Uterus (tissue), 4 donors: ENCODE measurements around the gene GLIS1. TPM values are rescaled to one million over a fixed set of nuclear protein-coding genes. Genes with fewer than 3 reads are reported as not detected.
A peak's percentile ranks its signal among the peaks of the same experiment; 100 is the strongest.

ENCODE experiments used
- DNase-seq, 2 donors: peaks; one replicate each; pipeline ENCODE4 v3.0.0-alpha.2; 2019 to 2020
- H3K27ac ChIP-seq, 2 donors: fragments of 200-600 bp; sonication (generic); 1 replicate in 1 of 2; 2 replicates in 1 of 2; pipeline ENCODE4 v1.5.1; 2016 to 2018
- H3K27me3 ChIP-seq, 2 donors: fragments of 200-600 bp; sonication (generic); one replicate each; pipeline ENCODE4 v1.5.1; 2018 to 2019; ENCODE audit warnings: control low read depth in 1 of 2
- H3K36me3 ChIP-seq, 2 donors: fragments of 200-600 bp; sonication (generic); one replicate each; pipeline ENCODE4 v1.5.1; 2019; ENCODE audit warnings: control low read depth in 1 of 2
- H3K4me1 ChIP-seq, 2 donors: fragments of 200-600 bp; sonication (generic); one replicate each; pipeline ENCODE4 v1.5.1; 2018 to 2019; ENCODE audit warnings: control low read depth in 1 of 2
- H3K4me3 ChIP-seq, 2 donors: fragments of 200-600 bp; sonication (generic); 1 replicate in 1 of 2; 2 replicates in 1 of 2; pipeline ENCODE4 v1.5.1; 2018 to 2019; ENCODE audit warnings: mild to moderate bottlenecking in 1 of 2
- H3K9me3 ChIP-seq, 2 donors: fragments of 200-600 bp; sonication (generic); one replicate each; pipeline ENCODE4 v1.5.1; 2019; ENCODE audit warnings: control low read depth in 1 of 2
- POLR2A ChIP-seq, 2 donors: fragments of 450-650 bp; IDR thresholded peaks; one replicate each; pipeline ENCODE4 v1.6.1; 2016; ENCODE audit warnings: antibody characterized with exemption in 2 of 2, mild to moderate bottlenecking in 1 of 2, moderate library complexity in 1 of 2
- intact Hi-C: fragments of 100-400 bp; cut with DNase I; formaldehyde crosslinking; loops from one replicate; pipeline ENCODE4 v1.15.1; 2023; ENCODE audit warnings: low total_unique reads
- total RNA-seq, 4 donors: library from RNA; depleted of rRNA in 3 of 4; stranded (reverse); fragments of >200 nt in 3 of 4; gene quantifications; one replicate each; pipeline versions ENCODE4 v1.1.0 to v1.2.4, GENCODE V29; 2014 to 2023
- TF ChIP-seq, protein P1 (sequence below), 4 experiments: fragments of 200-600 bp in 2 of 4; fragments of 450-650 bp in 2 of 4; sonication (generic) in 2 of 4; IDR thresholded peaks; one replicate each; pipeline ENCODE4 v1.5.1; 2016 to 2019; ENCODE audit warnings: antibody characterized with exemption in 4 of 4, mild to moderate bottlenecking in 2 of 4, moderate library complexity in 1 of 4
- donor health status: DM: yes; HTN: yes; CAD: no.

GLIS1 gene
- total RNA-seq, 4 donors from 2014 or later = 0.21 to 1.0 TPM; not detected in 2

DNA sequence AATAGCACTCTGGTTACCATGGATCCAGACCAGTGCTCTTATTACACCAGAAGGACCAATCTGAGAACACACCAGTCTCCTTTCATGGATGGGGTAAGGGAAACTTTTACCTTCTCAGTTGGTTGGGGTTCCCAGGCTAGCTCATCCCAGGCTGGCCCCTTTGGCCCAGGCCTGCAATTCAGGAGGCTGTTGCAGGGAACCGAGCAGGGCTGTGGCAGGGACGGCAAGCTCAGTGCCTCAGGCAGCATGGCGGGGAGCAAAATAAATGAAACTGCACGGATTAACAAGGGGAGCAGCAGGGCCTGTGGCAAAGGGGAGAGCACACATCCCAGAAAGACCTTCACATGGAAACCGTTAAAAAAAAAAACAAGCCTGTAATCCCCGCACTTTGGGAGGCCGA, 222.8 kb downstream of the GLIS1 start:
- Histone ChIP-seq H3K27me3 (no peaks in the 10 kb centered on the region), H3K36me3 (no peaks in the 10 kb centered on the region), H3K4me3 (no peak overlapping the region), H3K4me1 (peaks cover 5 to 7% of the 10 kb centered on the region in 2 donors), H3K27ac (no peak overlapping the region), H3K9me3 (no peaks in the 10 kb centered on the region)
- no peak for TF ChIP-seq POLR2A (IDR thresholded peaks at IDR 0.05)
- TF ChIP-seq, protein P1, sequence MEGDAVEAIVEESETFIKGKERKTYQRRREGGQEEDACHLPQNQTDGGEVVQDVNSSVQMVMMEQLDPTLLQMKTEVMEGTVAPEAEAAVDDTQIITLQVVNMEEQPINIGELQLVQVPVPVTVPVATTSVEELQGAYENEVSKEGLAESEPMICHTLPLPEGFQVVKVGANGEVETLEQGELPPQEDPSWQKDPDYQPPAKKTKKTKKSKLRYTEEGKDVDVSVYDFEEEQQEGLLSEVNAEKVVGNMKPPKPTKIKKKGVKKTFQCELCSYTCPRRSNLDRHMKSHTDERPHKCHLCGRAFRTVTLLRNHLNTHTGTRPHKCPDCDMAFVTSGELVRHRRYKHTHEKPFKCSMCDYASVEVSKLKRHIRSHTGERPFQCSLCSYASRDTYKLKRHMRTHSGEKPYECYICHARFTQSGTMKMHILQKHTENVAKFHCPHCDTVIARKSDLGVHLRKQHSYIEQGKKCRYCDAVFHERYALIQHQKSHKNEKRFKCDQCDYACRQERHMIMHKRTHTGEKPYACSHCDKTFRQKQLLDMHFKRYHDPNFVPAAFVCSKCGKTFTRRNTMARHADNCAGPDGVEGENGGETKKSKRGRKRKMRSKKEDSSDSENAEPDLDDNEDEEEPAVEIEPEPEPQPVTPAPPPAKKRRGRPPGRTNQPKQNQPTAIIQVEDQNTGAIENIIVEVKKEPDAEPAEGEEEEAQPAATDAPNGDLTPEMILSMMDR (IDR thresholded peaks at IDR 0.05) = no peak
- no peak for DNase-seq
- intact Hi-C loops = no loop called here

DNA sequence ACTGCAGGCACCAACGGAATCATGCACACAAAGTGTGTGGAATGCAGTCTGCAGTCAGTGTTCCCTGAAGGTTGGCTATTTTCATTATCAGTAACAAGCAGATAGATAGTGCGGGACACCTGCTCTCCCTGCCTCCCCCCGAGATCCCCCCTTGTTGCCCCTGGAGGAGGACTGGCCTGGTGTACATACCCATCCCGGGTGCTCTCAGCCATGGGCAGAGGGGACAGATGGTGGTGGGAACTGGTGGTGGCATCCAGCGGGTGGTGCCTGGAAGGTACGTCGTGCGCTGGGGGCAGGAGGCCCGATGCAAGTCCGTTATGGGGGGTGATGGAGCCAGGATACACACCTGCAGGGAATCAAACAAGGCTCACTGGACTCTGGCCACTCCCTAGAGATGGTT, 224.5 kb downstream of the GLIS1 start:
- H3K27ac ChIP-seq = no peak overlapping the region
- peaks cover 5 to 7% of the 10 kb centered on the region in 2 donors for H3K4me1 ChIP-seq
- H3K4me3 ChIP-seq = no peak overlapping the region
- H3K36me3 ChIP-seq = no peaks in the 10 kb centered on the region
- no peak for DNase-seq
- TF ChIP-seq, protein P1 (IDR thresholded peaks at IDR 0.05) = no peak
- no peaks in the 10 kb centered on the region for H3K9me3 ChIP-seq
- intact Hi-C loops = no loop called here
- H3K27me3 ChIP-seq = no peaks in the 10 kb centered on the region

DNA sequence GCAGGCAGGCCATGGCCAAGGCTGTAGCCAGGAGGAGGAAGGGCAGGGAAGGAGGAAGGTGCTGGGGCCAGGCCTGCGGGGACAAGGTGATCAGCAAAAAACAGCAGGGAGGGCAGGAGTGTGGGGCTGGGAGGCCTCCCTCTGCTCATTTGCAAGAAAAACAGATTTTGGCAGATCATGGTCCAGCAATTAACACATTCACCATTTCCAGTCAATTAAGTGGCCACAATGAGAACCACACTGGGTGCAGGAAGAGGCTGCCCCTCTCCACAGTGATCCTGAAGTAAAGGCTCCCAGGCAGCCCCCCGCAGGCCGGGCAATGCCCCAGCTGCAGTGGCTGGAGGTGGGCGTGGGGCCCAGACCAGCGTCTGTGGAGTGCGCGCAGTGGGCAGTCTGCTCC, 225.1 kb downstream of the GLIS1 start:
- peaks cover 5 to 7% of the 10 kb centered on the region in 2 donors for H3K4me1 ChIP-seq
- DNase-seq = no peak
- no peak overlapping the region for H3K4me3 ChIP-seq
- H3K27ac ChIP-seq = peak overlapping the region in 1 of 2 donors; percentile 88
- no peaks in the 10 kb centered on the region for H3K27me3 ChIP-seq
- TF ChIP-seq POLR2A (IDR thresholded peaks at IDR 0.05) = no peak
- TF ChIP-seq, protein P1 (IDR thresholded peaks at IDR 0.05) = no peak
- H3K36me3 ChIP-seq = no peaks in the 10 kb centered on the region
- H3K9me3 ChIP-seq = no peaks in the 10 kb centered on the region
- intact Hi-C loops = no loop called here

DNA sequence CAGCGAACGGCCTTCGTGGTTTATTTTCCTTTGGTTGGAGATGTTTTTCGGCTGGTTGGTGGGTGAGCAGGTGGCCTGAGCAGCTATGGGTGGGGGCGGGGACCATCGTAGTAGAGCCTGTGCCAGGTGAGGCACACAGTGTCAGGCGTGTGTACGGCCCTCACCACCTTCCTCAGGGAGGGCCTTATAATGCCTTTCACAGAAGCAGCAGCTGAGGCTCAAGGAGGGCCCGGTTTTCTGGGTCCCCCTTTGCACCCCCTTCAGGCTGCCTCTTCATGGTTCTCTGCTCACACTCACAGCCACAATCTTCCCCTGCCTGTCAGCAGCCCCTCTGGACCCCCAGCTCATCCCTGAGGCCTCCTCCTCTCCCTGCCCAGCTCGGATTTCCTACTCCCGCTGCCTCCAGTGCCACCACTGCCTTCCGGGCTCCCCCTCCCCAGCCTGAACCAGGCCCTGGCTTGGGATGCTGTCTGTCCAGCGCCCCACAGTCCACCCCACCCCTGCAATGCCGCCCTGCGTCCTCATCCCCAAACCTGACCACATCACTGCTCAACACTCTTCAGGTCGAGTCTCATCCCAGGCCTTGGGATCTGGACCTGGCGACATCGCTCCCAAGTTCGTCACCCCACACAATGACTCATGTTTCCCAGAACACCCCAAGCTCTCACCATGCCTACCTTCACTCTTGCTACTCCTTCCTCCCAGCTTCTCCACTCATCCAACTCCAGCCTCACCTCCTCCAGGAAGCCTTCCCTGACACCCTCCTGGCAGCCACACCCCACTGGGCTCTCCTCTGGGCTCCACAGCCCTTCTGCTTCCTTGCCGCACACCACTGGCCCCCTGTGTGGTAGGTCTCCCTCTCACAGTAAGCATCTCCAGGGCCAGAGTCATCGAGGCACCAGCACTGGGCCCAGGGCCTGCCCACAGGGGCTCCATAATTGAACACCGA, 225.9 kb downstream of the GLIS1 start:
- Histone ChIP-seq H3K4me3 (no peak overlapping the region), H3K9me3 (no peaks in the 10 kb centered on the region), H3K36me3 (no peaks in the 10 kb centered on the region), H3K4me1 (peaks cover 5 to 7% of the 10 kb centered on the region in 2 donors), H3K27me3 (no peaks in the 10 kb centered on the region), H3K27ac (peak overlapping the region; percentile 88 to 92)
- intact Hi-C loops = no loop called here
- DNase-seq = no peak
- TF ChIP-seq, protein P1 (IDR thresholded peaks at IDR 0.05) = no peak
- TF ChIP-seq POLR2A (IDR thresholded peaks at IDR 0.05) = peak in 1 of 2 donors; percentile 0
